ENCODE measurements around the gene SLCO4A1.

SLCO4A1 gene

GRCh38 chr20:62715201-62715600, 72.9 kb downstream of the SLCO4A1 start:
- DNase-seq (ENCODE audit: low spot score), result no peak
- in situ Hi-C loops (cut with MboI; ENCODE audit: low sequenced_read_pairs, unreplicated experiment), result no loop called here
- TF ChIP-seq CTCF (IDR thresholded peaks at IDR 0.05; ENCODE audit: borderline replicate concordance, control extremely low read depth, extremely low read depth, insufficient read depth, missing control alignments), result no peak

DNA sequence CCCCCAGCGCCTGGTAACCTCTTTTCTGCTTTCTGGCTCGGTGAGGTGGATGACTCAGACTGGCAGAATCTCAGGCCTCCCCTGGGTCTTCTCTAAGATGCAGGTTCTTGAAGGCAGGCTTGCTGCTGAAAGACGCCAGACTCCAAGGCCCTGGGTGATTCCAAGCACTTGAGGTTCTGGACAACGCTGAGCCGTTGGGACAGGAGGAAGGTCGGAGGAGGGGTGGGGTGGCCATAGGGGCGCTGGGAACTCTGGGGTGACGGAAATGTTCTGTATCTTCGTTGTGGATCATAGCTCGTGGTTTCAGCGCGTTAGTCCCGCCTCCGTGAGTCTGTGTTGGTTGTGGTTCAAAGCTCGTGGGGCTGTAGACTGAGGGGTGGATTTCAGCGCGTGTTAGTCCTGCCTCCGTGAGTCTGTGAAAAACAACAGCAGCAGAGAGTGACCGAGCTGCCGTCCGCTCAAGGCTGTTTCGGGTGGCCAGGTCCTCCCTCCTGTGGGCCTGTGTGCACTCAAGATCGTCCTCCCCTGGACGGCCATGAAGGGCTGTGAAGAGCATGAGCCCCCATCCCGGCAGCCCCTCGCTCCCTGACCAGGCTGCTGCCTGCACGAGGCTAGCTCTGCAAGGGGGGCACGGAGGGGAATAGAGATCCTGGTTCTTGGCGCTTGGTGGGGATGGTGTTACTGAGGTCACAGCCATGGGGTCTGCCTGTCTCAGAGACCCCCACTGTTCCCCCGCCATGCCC, 74.1 kb downstream of the SLCO4A1 start:
- no peak for DNase-seq (ENCODE audit: low spot score)
- in situ Hi-C loops (cut with MboI; ENCODE audit: low sequenced_read_pairs, unreplicated experiment), result no loop called here
- TF ChIP-seq CTCF (IDR thresholded peaks at IDR 0.05; ENCODE audit: borderline replicate concordance, control extremely low read depth, extremely low read depth, insufficient read depth, missing control alignments), result no peak

DNA sequence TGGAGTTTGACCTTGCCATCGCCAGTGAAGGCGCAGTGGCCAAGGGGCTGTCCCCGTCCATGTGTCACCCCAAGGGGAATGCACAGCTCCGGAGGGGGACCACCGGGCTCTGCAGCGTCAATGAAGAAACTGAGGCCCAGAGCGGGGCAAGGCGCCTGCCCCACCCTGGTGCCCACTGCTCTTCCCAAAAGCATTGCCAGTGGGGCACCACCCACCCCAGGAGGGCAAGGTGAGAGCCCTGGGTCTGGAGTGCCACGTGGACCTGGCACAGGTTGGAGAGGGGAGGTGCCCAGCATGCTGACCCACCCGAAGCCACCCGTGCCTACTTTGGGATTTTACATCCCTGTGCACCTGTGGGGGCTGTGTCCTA, 74.6 kb downstream of the SLCO4A1 start:
- no peak for DNase-seq (ENCODE audit: low spot score)
- TF ChIP-seq CTCF (IDR thresholded peaks at IDR 0.05; ENCODE audit: borderline replicate concordance, control extremely low read depth, extremely low read depth, insufficient read depth, missing control alignments), result no peak
- in situ Hi-C loops (cut with MboI; ENCODE audit: low sequenced_read_pairs, unreplicated experiment), result no loop called here

GRCh38 chr20:62717933-62718332, 75.6 kb downstream of the SLCO4A1 start:
- in situ Hi-C loops (cut with MboI; ENCODE audit: low sequenced_read_pairs, unreplicated experiment), result no loop called here

GRCh38 chr20:62718546-62718945, 76.2 kb downstream of the SLCO4A1 start:
- TF ChIP-seq CTCF (IDR thresholded peaks at IDR 0.05; ENCODE audit: borderline replicate concordance, control extremely low read depth, extremely low read depth, insufficient read depth, missing control alignments), result no peak
- no peak for DNase-seq (ENCODE audit: low spot score)
- in situ Hi-C loops (cut with MboI; ENCODE audit: low sequenced_read_pairs, unreplicated experiment), result no loop called here

More at GRCh38 chr20:62717933-62718332, 75.6 kb downstream of the SLCO4A1 start:
- no peak for TF ChIP-seq CTCF (IDR thresholded peaks at IDR 0.05; ENCODE audit: borderline replicate concordance, control extremely low read depth, extremely low read depth, insufficient read depth, missing control alignments)
- no peak for DNase-seq (ENCODE audit: low spot score)

GRCh38 chr20:62719250-62719935, 77.1 kb downstream of the SLCO4A1 start:
- no peak for TF ChIP-seq CTCF (IDR thresholded peaks at IDR 0.05; ENCODE audit: borderline replicate concordance, control extremely low read depth, extremely low read depth, insufficient read depth, missing control alignments)
- in situ Hi-C loops (cut with MboI; ENCODE audit: low sequenced_read_pairs, unreplicated experiment), result no loop called here
- DNase-seq (ENCODE audit: low spot score), result no peak

Measured in GM13976 (cell line).